T-helper 17 cell (primary cell): ENCODE results near the gene ANKRD29. TPM values are rescaled to one million over a fixed set of nuclear protein-coding genes. Genes with fewer than 3 reads are reported as not detected.
"Not testable (repeated sequence)": the region's sequence is repeated elsewhere in the genome, so short reads cannot be mapped to it uniquely, and the experiment has no call there.

Experiments used
- ATAC-seq: fragments of 150-1000 bp; cut with Tn5 transposase; 2 replicates; pipeline ENCODE4 v1.10.0; 2021; ENCODE audit warnings: mild to moderate bottlenecking, moderate library complexity
- DNase-seq, 3 donors: peaks; one replicate each; pipeline versions ENCODE4 v3.0.0 to v3.0.0-alpha.2; 2020 to 2021
- H3K9me3 ChIP-seq: one replicate; pipeline ENCODE4 v1.7.0; 2013; ENCODE audit warnings: low read length, mild to moderate bottlenecking; ENCODE audit not compliant: control insufficient read depth, poor library complexity, severe bottlenecking
- H3K27ac Mint-ChIP-seq: one replicate; pipeline ENCODE4 v1.8.0; 2022; ENCODE audit warnings: mild to moderate bottlenecking, moderate library complexity, mixed read lengths
- H3K27me3 Mint-ChIP-seq: one replicate; pipeline ENCODE4 v1.8.0; 2022; ENCODE audit warnings: mixed read lengths
- H3K36me3 Mint-ChIP-seq: one replicate; pipeline ENCODE4 v1.8.0; 2022; ENCODE audit warnings: low read depth, mixed read lengths
- H3K4me1 Mint-ChIP-seq: one replicate; pipeline ENCODE4 v1.8.0; 2022; ENCODE audit warnings: mild to moderate bottlenecking, mixed read lengths
- H3K4me3 Mint-ChIP-seq: one replicate; pipeline ENCODE4 v1.8.0; 2022; ENCODE audit warnings: mild to moderate bottlenecking, moderate library complexity, mixed read lengths
- total RNA-seq, 4 donors: library from RNA in 2 of 4; stranded (reverse) in 2 of 4; gene quantifications; one replicate each; pipeline ENCODE4 v1.2.3 and lab custom pipeline; 2022 to 2026

ANKRD29 gene
- total RNA-seq, 2 donors from 2014 or later: 0.25 to 0.26 TPM

GRCh38 chr18:23573626-23574431 is 88.9 kb downstream of the ANKRD29 start:
- DNase-seq: no peak
- no peaks in the 10 kb centered on the region for H3K9me3 ChIP-seq
- peak overlapping the region; percentile 80 for H3K4me3 Mint-ChIP-seq
- peaks cover 33% of the 10 kb centered on the region for H3K4me1 Mint-ChIP-seq
- peak; percentile 80 for ATAC-seq
- H3K27ac Mint-ChIP-seq: peak overlapping the region; percentile 99
- H3K27me3 Mint-ChIP-seq: no peaks in the 10 kb centered on the region
- H3K36me3 Mint-ChIP-seq: peaks cover 3% of the 10 kb centered on the region

GRCh38 chr18:23573020-23573419 is 89.7 kb downstream of the ANKRD29 start:
- no peak for DNase-seq
- H3K27ac Mint-ChIP-seq: peak overlapping the region; percentile 99
- H3K4me3 Mint-ChIP-seq: peak overlapping the region; percentile 80
- no peaks in the 10 kb centered on the region for H3K27me3 Mint-ChIP-seq
- peaks cover 7% of the 10 kb centered on the region for H3K36me3 Mint-ChIP-seq
- peaks cover 31% of the 10 kb centered on the region for H3K4me1 Mint-ChIP-seq
- H3K9me3 ChIP-seq: no peaks in the 10 kb centered on the region
- no peak for ATAC-seq

DNA sequence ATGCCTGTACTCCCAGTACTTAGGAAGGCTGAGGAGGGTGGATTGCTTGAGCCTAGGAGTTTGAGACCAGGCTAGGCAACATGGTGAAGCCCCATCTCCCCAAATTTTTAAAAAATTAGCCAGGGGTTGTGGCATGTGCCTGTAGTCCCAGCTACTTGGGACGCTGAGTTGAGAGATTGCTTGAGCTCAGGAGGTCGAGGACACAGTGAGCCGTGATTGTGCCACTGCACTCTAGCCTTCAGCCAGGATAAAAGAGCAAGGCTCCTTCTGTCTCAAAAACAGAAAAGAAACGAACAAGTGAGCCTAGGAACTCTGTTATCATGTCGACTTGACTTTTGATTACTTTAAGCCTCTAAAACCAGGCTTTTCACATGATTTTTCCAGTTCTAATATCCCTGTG is 90.1 kb downstream of the ANKRD29 start:
- no peak for ATAC-seq
- peaks cover 32% of the 10 kb centered on the region for H3K4me1 Mint-ChIP-seq
- no peak for DNase-seq
- no peaks in the 10 kb centered on the region for H3K9me3 ChIP-seq
- no peaks in the 10 kb centered on the region for H3K27me3 Mint-ChIP-seq
- H3K4me3 Mint-ChIP-seq: peak overlapping the region; percentile 19
- peaks cover 8% of the 10 kb centered on the region for H3K36me3 Mint-ChIP-seq
- peak overlapping the region; percentile 99 for H3K27ac Mint-ChIP-seq

DNA sequence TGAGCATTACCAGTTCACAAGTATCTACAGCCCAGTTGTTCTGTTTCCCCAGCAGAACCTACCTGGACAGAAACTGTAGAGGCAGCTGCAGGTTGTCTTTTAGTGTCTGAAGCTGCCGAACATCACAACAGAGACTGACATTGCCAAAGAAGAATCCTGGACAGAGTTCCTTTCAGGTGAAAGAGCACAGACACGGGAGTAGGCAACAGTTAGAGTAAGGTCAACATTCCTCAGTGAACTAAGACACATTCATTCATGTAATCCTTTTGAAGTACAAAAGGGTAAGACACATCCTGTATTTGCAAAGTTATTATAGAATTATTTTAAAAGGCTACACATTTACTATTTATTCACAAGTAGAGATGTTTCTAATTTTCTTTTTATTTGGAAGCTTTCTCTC is 90.7 kb downstream of the ANKRD29 start:
- Mint-ChIP-seq H3K36me3 (peaks cover 12% of the 10 kb centered on the region), H3K27me3 (no peaks in the 10 kb centered on the region), H3K4me1 (peaks cover 35% of the 10 kb centered on the region), H3K27ac (peak overlapping the region; percentile 99), H3K4me3 (peak overlapping the region; percentile 19)
- H3K9me3 ChIP-seq: no peaks in the 10 kb centered on the region
- DNase-seq (no peak), ATAC-seq (no peak)

- H3K4me3 Mint-ChIP-seq: no peak overlapping the region
- peaks cover 34% of the 10 kb centered on the region for H3K4me1 Mint-ChIP-seq
- H3K27me3 Mint-ChIP-seq: no peaks in the 10 kb centered on the region
- peak overlapping the region; percentile 8 for H3K27ac Mint-ChIP-seq
- DNase-seq: no peak
- no peaks in the 10 kb centered on the region for H3K9me3 ChIP-seq
- H3K36me3 Mint-ChIP-seq: peaks cover 13% of the 10 kb centered on the region
- ATAC-seq: no peak
These were observed 91.7 kb downstream of the ANKRD29 start for GRCh38 chr18:23570912-23571504.

- Mint-ChIP-seq H3K4me3 (no peak overlapping the region), H3K36me3 (peaks cover 13% of the 10 kb centered on the region), H3K27me3 (no peaks in the 10 kb centered on the region), H3K27ac (no peak overlapping the region), H3K4me1 (peaks cover 29% of the 10 kb centered on the region)
- H3K9me3 ChIP-seq: no peaks in the 10 kb centered on the region
- no peak for DNase-seq
- no peak for ATAC-seq
These were observed 93.2 kb downstream of the ANKRD29 start for GRCh38 chr18:23569299-23570063.

DNA sequence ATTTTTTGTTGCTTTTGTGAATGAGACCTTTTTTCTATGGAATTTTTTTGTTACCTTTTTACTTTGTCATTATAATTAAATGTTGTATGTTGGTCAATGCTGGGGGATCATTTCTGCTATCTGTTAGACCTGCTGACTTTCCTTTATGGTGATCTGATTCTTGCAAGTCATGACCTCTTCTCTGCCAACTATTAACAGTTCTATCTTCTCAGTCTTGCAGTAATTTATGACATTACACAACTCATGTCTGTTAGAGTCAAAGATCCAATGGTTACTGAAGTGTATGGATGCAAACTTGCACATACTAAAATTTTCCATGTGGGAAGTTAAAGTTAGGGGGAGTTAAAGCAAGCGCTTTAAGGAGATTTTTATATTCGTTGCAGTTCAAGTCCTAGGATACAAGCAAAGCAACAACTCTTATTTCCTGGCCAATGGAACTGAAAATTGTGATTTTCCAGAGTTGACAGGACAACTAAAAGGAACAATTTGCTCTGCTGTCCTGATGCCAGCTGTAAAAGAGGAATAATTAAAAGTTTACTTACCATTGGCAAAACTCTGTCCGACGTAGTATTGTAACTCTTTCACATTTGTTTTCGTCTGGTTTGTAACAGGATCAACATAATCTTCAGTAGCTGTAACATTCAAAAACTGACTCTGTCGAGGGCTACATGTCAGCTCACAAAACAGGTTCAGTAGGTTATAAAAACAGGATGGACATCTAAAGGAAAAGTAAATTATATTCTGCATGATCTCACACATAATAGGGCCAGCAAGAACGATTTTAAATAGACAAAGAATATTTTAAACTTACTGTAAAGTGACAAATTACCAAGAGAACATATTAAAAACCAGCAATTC is 94.2 kb downstream of the ANKRD29 start:
- peaks cover 23% of the 10 kb centered on the region for H3K4me1 Mint-ChIP-seq
- peaks cover 13% of the 10 kb centered on the region for H3K36me3 Mint-ChIP-seq
- H3K27me3 Mint-ChIP-seq: no peaks in the 10 kb centered on the region
- ATAC-seq (no peak), DNase-seq (no peak)
- no peaks in the 10 kb centered on the region for H3K9me3 ChIP-seq
- H3K4me3 Mint-ChIP-seq: no peak overlapping the region
- no peak overlapping the region for H3K27ac Mint-ChIP-seq

DNA sequence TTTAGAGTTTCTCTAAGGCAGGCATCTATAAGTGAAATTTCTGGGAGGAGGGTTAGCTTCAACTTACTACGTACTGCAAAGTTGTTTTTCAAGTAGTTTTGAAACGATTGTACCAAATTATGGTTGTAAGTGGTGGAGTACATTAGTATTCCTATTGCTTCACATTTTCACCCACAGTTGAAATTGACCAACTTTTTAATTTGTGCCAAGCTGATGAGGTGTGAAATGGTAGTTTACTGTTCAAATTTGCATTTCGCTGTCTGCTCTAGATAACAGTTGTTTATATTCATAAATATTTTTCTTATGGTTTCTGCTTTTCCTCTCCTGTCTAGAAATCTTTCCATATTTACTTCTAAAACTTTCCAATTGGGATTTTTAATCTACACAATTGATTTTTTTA is 95.0 kb downstream of the ANKRD29 start:
- H3K4me3 Mint-ChIP-seq: no peak overlapping the region
- ATAC-seq: no peak
- peaks cover 13% of the 10 kb centered on the region for H3K36me3 Mint-ChIP-seq
- H3K4me1 Mint-ChIP-seq: peaks cover 22% of the 10 kb centered on the region
- H3K27me3 Mint-ChIP-seq: no peaks in the 10 kb centered on the region
- H3K27ac Mint-ChIP-seq: peak overlapping the region; percentile 74
- DNase-seq: no peak
- H3K9me3 ChIP-seq: no peaks in the 10 kb centered on the region

DNA sequence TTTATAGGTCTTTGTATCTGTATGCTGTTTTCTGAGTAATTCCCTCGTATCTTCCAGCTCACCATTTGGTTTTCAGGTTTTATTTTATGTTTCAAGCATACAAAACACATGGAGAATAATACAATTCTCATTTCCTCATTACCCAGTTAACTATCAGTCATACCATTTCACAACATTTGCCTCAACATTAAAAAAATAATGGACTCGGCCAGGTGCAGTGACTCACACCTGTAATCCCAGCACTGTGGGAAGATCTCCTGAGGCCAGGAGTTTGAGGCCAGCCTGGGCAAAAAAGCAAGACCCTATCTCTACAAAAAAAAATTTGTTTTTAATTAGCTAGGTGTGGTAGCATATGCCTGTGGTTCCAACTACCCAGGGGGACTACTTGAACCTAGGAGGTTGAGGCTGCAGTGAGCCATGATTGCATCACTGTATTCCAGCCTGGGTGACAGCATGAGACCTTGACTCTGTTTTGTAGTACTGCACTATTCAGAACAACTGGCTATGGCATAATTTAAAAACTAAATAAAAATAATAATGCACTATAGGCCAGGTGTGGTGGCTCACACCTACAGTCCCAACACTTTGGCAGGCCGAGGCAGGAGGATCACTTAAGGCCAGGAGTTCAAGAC is 96.7 kb downstream of the ANKRD29 start:
- Mint-ChIP-seq H3K27ac (no peak overlapping the region), H3K36me3 (peaks cover 13% of the 10 kb centered on the region), H3K4me3 (no peak overlapping the region), H3K27me3 (no peaks in the 10 kb centered on the region), H3K4me1 (peaks cover 19% of the 10 kb centered on the region)
- no peak for ATAC-seq
- DNase-seq: no peak
- no peaks in the 10 kb centered on the region for H3K9me3 ChIP-seq

DNA sequence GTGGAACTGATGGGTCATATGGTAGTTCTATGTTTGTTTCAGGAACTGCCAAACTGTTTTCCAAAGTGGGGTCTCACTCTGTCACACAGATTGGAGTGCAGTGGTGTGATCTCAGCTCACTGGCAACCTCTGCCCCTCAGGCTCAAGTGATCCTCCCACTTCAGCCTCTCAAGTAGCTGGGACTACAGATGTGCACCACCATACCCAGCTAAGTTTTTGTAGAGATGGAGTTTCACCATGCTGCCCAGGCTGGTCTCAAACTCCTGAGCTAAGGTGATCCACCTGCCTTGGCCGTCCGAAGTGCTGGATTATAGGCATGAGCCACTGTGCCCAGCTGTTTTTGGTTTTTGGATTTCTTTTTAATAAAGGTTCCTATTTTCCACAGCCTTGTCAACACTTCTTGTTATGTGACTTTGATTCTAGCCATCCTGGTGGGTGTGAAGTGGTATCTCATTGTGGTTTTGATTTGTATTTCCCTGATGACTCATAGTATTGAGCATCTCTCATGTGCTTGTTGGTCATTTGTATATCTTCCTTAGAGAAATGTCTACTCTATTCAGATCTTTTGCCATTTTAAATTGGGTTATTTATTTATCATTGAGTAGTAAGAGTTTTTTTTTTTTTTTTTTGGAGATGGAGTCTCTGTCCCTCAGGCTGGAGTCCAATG is 99.2 kb downstream of the ANKRD29 start:
- DNase-seq (no peak), ATAC-seq (peak; percentile 61)
- H3K36me3 Mint-ChIP-seq: peaks cover 13% of the 10 kb centered on the region
- H3K4me3 Mint-ChIP-seq: no peak overlapping the region
- peak overlapping the region; percentile 60 for H3K27ac Mint-ChIP-seq
- H3K9me3 ChIP-seq: no peaks in the 10 kb centered on the region
- no peaks in the 10 kb centered on the region for H3K27me3 Mint-ChIP-seq
- peaks cover 19% of the 10 kb centered on the region for H3K4me1 Mint-ChIP-seq

- Mint-ChIP-seq H3K27ac (no peak overlapping the region), H3K36me3 (peaks cover 6% of the 10 kb centered on the region), H3K4me1 (peaks cover 9% of the 10 kb centered on the region), H3K27me3 (no peaks in the 10 kb centered on the region), H3K4me3 (no peak overlapping the region)
- H3K9me3 ChIP-seq: no peaks in the 10 kb centered on the region
- ATAC-seq (no peak), DNase-seq (no peak)
These were observed 102.5 kb downstream of the ANKRD29 start for GRCh38 chr18:23560186-23560585.

- peak overlapping the region; percentile 65 for H3K27ac Mint-ChIP-seq
- DNase-seq: not testable (repeated sequence)
These were observed 105.2 kb downstream of the ANKRD29 start for GRCh38 chr18:23557511-23557910.

More at GRCh38 chr18:23557511-23557910, 105.2 kb downstream of the ANKRD29 start:
- not testable (repeated sequence) for ATAC-seq, H3K4me3 Mint-ChIP-seq, H3K4me1 Mint-ChIP-seq, H3K36me3 Mint-ChIP-seq, H3K27me3 Mint-ChIP-seq, H3K9me3 ChIP-seq
